HG03135 (cell line): ENCODE data around the gene CALHM6.
"Not testable (repeated sequence)": the region's sequence is repeated elsewhere in the genome, so short reads cannot be mapped to it uniquely, and the experiment has no call there.

Experiments
- ATAC-seq: cut with Tn5 transposase; IDR thresholded peaks from one replicate; pipeline ENCODE4 v1.9.1; 2021; ENCODE audit warnings: mild to moderate bottlenecking, moderate library complexity; ENCODE audit not compliant: unreplicated experiment

CALHM6 gene

DNA sequence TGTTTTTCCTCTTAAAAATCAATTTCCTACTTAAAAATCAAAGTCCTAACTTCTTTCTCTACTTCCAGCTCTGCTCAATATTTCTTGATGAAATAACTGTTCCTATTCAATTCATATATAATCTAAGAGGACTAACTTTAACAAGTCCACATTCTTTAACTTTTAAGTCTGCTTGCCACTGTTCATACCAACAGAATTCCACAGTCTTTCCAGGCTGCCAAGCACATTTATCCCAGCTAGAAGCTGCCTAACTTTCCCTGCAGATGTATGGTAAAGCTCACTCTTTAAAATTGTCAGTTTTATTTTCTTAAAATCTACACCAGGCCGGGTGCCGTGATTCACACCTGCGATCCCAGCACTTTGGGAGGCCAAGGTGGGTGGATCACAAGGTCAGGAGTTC, 11.5 kb downstream of the CALHM6 start:
- no peak for ATAC-seq

- ATAC-seq: no peak
Measured at GRCh38 chr6:116475141-116475540, 14.0 kb downstream of the CALHM6 start.

GRCh38 chr6:116476002-116476678, 15.0 kb downstream of the CALHM6 start:
- peak; percentile 100 for ATAC-seq

DNA sequence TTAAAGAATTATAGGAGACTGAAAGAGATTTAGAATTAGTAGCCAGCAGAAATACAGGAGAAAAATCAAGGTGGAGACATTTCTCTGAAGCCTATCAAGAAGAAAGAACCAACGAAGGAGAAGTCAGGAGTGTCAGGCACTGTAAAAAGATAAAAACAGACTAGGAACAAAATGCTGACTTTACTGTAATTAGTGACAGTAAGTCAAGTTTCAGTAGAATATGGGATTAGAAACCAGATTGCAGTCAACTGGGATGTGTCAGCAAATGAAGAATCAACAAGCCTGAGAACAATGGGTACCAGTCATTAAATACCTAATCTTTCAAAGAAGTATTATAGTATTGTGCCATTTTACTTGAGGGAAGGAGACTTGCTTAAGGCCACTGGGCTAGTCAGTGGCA, 21.6 kb downstream of the CALHM6 start:
- no peak for ATAC-seq

- ATAC-seq: no peak
Measured at GRCh38 chr6:116483616-116484015, 22.4 kb downstream of the CALHM6 start.

DNA sequence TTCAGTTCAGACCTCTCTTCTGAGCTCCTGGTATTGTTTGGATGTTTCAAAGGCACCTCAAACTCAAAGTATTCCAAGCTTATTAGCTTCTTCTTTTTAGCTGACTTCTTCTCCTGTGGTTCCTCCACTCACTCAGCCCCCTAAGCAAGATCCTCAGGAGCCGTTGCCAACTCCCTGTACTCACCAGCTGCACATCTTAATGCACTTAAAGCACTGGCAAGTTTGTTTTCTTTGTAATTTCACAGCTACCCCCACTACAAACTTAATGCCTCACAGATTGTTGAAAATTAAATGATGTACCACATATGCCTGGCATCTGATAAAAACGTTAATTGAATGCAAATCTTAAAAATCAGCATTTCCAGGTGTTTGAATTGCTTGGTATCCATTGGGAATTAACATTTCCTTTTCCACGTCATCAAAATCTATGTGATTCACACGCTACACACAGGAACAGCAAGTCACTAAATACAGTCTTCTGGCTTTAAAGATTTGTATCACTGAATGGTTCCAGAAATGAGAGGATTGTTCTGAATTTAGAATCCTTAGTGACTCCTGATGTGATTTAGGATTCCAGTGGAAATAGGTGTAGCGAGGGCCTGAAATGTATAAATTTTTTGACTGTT, 24.5 kb downstream of the CALHM6 start:
- ATAC-seq: no peak

DNA sequence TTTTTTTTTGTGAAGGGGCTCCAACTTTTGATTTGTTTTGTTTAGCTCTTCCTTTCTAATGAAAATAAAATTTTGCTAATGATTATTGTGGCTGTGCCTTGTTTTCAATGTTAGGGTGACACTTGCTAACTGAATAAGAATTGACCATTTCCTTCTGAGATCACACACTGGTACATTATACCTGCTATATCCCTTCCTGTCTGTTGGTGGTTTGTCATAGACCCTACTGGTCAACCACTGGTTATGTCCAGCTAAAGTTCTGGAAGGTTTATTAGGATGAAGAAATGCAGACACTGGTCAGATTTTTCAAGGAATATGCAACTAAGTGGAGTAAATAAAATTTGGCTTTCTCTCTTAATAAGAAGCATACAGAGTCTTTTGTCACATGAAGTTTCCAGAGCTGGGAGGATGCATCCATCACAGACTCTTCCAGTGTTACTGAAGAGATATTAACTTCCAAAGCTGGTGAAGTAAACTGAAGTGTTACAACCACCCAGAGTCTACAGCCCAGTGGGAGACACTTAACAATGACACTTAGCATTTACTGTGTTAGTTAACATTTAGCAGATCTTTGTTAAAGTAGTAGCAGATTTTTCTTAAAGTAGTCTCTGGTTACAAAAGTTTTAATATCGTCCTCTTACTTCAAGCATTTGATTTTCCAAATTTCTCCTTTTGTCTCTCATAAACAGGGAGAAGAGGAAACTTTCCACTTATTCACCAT, 30.6 kb downstream of the CALHM6 start:
- ATAC-seq: no peak

DNA sequence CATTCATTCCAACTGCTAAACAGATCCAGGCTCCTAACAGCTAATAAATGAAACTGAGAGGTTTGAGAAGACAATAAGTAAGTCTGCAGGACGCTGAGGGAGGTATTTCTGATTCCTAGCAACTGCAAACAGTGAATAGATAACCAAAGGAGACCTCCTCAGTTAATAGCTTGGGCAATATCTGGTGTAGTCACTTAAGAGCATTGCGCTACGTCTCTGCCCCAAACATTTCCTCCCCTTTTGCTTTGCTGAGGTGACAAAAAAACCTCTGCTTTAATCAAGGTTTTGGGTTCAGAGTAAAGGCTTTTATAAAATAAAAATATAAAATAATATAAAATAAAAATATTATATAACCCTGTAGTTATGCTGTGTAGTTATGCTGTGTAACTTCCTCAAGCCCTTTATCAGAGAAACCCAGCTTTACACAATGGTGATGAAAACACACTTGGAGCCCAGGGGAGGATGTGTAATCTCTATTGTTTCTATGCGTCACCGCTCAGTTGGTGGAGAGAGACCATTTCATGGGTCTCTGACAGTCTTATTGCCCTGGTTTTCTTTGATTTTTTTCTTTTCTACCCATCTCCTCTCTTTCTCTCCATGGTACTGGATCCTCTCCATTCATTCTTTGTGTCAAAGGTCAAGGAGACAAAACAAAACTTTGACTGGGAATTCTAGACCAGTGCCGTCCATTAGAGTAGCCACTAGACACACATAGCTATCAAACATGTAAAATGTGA, 31.3 kb downstream of the CALHM6 start:
- no peak for ATAC-seq

DNA sequence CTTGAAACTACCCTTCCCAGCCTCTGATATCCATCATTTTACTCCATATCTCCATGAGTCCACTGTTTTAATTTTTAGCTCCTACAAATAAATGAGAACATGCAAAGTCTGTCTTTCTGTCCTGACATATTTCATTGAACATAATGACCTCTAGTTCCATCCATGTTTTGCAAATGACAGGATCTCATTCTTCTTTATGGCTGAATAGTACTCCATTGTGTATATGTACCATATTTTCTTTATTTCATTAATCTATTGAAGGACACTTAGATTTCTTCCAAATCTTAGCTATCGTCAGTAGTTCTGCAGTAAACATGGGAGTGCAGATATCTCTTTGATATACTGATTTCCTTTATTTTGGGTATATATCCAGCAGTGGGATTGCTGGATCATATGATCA, 34.0 kb downstream of the CALHM6 start:
- not testable (repeated sequence) for ATAC-seq

GRCh38 chr6:116497113-116497676, 36.0 kb downstream of the CALHM6 start:
- no peak for ATAC-seq

DNA sequence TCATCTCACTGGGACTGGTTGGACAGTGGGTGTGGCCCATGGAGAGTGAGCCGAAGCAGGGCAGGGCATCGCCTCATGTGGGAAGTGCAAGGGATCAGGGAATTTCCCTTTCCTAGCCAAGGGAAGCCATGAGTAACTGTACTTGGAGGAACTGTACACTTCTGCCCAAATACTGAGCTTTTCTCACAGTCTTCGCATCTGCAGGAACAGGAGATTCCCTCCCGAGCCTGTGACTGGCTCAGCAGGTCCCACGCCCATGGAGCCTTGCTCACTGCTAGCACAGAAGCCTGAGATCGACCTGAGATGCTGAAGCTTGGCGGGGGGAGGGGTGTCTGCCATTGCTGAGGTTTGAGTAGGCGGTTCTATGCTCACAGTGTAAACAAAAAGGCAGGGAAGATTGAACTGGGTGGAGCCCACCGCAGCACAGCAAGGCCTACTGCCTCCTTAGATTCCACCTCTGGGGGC, 39.8 kb downstream of the CALHM6 start:
- no peak for ATAC-seq

GRCh38 chr6:116507324-116507723, 46.1 kb downstream of the CALHM6 start:
- no peak for ATAC-seq

DNA sequence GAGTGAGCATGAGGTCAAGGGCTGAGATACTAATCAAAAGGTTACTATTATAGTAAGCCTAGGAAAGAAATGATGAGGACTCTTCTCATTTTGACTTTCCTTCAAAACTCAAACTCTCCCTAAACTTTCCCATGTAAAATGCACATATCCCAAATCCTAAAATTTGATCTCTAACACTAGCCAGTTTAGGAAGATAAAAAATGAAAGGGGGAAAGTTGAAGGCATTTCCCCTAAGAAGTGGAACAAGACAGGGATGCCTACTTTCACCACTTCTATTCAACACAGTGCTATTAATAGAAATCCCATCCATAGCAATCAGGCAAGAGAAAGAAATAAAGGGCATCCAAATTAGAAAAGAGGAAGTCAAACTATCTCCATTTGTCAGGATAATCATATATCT, 47.4 kb downstream of the CALHM6 start:
- ATAC-seq: no peak

DNA sequence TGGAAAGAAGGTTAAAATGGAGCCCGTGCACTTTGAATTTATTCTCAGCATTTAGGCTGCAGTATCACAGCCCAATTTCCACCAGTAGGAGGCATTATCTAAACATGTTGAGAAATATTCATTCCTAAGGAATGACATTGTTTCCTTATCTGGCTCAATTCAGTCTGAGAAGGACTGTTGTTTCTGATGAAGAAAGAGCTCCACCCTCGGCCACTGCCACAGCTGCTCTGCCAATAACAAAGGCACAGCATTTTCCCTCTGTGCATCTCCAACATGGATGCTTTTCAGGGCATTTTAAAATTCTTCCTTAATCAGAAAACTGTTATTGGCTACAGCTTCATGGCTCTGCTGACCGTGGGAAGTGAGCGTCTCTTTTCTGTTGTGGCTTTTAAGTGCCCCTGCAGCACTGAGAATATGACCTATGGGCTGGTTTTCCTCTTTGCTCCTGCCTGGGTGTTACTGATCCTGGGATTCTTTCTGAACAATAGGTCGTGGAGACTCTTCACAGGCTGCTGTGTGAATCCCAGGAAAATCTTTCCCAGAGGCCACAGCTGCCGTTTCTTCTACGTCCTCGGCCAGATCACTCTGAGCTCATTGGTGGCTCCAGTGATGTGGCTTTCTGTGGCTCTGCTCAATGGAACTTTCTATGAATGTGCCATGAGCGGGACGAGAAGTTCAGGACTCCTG, 50.4 kb downstream of the CALHM6 start, which contains the start of gene CALHM5:
TSS of gene CALHM5 (plus strand) at position 216 of the 687 bp plus-strand sequence. CDS start at position 274, 58 bp downstream.
- no peak for ATAC-seq

- ATAC-seq: peak; percentile 67
Measured at GRCh38 chr6:116512111-116512559, 51.0 kb downstream of the CALHM6 start.

GRCh38 chr6:116512734-116513133, 51.6 kb downstream of the CALHM6 start:
- no peak for ATAC-seq
